GM10248 (cell line): Measurements from ENCODE around the gene SH3YL1.
A peak's percentile ranks its signal among the peaks of the same experiment; 100 is the strongest.

Experiments used
- CTCF ChIA-PET: fragments of 300-600 bp; sonication (Branson Sonifier 250); formaldehyde crosslinking; extraction: SDS; loops from one replicate; lab custom pipeline; 2021; ENCODE audit warnings: antibody characterized with exemption; lab: Yijun Ruan, JAX
- POLR2A ChIA-PET: fragments of 350-650 bp; sonication (Branson Sonifier 250); formaldehyde crosslinking; extraction: SDS; loops from one replicate; lab custom pipeline; 2020; ENCODE audit warnings: antibody characterized with exemption; lab: Yijun Ruan, JAX
- DNase-seq: peaks from one replicate; pipeline ENCODE4 v3.0.0; 2012; ENCODE audit errors: extremely low spot score
- CTCF ChIP-seq: IDR thresholded peaks from 2 replicates; pipeline ENCODE4 v1.5.1; 2012; ENCODE audit warnings: mild to moderate bottlenecking, low read depth; ENCODE audit errors: extremely low read depth, missing control alignments, control extremely low read depth

SH3YL1 gene

DNA sequence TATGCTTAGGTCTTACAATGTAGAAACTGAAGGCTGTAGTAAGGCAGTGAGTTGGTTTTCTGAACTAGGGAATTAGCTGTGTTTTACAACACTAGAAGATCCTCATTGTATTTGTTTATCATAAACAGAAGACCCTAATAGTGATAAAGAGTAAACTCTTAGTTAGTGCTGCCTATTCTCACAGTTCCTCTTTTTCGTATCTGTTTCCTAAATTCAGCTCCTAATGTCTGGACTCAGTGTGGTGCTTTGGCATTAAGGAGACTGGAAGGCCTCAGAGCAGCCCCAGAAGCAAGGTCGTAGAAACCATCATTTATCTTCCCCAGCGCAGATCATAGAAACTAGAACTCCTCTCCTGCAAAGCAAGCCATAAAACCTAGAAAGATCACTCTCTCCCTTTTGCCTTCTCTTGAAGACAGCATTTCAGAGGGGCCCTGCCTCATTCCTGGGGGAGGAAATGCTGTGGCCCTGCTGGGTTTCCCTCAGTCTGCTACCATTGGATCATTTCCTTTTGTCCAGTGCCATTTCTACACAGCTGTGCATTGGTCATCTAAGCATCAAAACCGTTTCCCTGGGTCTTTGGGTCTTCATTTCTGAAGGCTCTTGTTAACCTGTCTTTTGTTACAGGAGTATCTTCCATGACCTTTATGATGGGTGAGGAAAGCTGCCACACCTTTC, 5.7 kb upstream of the SH3YL1 start:
- TF ChIP-seq CTCF, result no peak
- CTCF ChIA-PET, result interaction anchor here (0.7 to 3.8 kb wide), 3 partner anchors 11 to 23 kb away, joined by 3 to 13 read pairs (median 12); no protein-coding TSS in a partner anchor
- POLR2A ChIA-PET, result no interaction called here
- DNase-seq, result no peak

GRCh38 chr2:268323-268722, 4.5 kb upstream of the SH3YL1 start:
- POLR2A ChIA-PET, result no interaction called here
- TF ChIP-seq CTCF, result no peak
- DNase-seq, result no peak
- CTCF ChIA-PET, result interaction anchor here (3.4 to 3.8 kb wide), 2 partner anchors 10 to 21 kb away, joined by 12 to 13 read pairs; no protein-coding TSS in a partner anchor

- ChIA-PET CTCF (interaction anchor here (1.5 to 2.5 kb wide), 3 partner anchors 12 to 18 kb away, joined by 3 to 8 read pairs (median 5); no protein-coding TSS in a partner anchor), POLR2A (no interaction called here)
- no peak for TF ChIP-seq CTCF
These were observed 949 bp upstream of the SH3YL1 start, which contains the start of gene ACP1 for GRCh38 chr2:264493-265468. TSS of gene ACP1 (plus strand) at chr2:264947. CDS start at chr2:264965, 18 bp downstream.

GRCh38 chr2:263022-263738, 652 bp downstream of the SH3YL1 start:
- ChIA-PET CTCF (interaction anchor here (1.5 kb wide), 2 partner anchors 13 to 16 kb away, joined by 3 to 5 read pairs; no protein-coding TSS in a partner anchor), POLR2A (no interaction called here)
- no peak for DNase-seq
- TF ChIP-seq CTCF, result no peak

More at GRCh38 chr2:264493-265468, 949 bp upstream of the SH3YL1 start, which contains the start of gene ACP1:
- peak; percentile 98 for DNase-seq

DNA sequence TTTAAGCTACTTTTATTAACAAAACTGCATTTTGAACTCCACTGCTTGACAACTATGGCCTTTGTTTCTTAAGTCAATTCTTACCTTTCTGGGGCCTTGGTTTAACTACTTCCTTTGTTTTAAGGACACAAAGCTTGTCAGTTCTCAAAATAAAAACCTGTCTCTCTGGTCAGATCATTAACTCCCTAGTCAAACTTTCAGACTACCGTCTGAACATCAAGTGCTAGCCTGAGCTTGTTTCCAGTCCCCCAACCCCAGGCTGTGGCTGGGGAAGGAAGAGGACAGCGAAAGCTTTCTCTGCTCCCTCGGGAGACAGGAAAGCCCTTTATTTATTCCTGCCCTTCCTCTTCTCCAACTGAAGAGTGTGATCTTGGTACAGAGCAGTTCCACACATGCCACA, 1.7 kb downstream of the SH3YL1 start:
- POLR2A ChIA-PET, result no interaction called here
- CTCF ChIA-PET, result interaction anchor here (0.9 to 1.9 kb wide), 4 partner anchors 13 to 29 kb away, joined by 3 to 9 read pairs (median 3); no protein-coding TSS in a partner anchor
- DNase-seq, result no peak
- no peak for TF ChIP-seq CTCF
